ENCODE measurements around the gene DCANP1. TPM values are rescaled to one million over a fixed set of nuclear protein-coding genes. Genes with fewer than 3 reads are reported as not detected.

DCANP1 gene
- total and polyA plus RNA-seq, 4 donors = 0.05 TPM; not detected in 3

DNA sequence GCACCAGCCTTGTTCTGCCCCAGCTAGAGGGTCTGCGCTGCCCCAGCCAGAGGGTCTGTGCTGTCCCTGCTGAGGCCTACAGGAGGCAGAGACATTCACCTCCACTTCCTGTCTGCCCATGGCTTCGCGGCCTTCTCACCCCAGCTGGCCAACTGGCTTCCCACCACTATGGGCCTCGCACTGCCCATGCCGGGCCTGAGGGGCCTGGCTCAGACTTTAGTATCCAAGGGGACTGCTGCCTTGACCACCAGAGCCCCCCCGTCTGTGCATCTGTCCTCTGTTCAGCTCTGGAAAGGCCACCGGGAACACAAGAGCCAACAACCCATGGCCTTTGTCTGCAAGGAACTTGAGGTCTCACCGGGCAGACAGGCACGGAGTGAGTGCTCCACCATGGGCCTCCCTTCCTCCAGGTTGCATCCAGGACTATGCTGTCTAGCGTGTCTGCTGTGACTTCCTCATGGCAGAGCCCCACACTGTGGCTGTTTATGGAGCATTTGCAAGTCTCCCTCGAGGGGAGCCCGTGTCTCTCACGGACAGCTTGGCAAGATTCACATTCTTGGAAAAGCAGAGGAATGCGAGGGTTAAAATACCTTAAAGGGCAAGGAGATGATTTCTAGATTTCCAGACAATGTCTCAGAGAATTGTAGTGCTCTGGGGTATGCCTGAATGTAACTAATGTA is 1.7 kb downstream of the DCANP1 start:
- H3K9me3 ChIP-seq (ENCODE audit: control insufficient read depth in 4 of 4, low read length in 3 of 4) = peaks cover 0 to 4% (median 1%) of the 10 kb centered on the region in 4 donors

More for the DNA sequence above, 1.7 kb downstream of the DCANP1 start:
- no peak overlapping the region for H3K9ac ChIP-seq (ENCODE audit: low read depth in 1 of 2, low read length in 2 of 2)
- no peaks in the 10 kb centered on the region for H3K4me1 ChIP-seq (ENCODE audit: control insufficient read depth in 4 of 4, insufficient read depth in 4 of 4, low read length in 3 of 4)
- H3K4me3 ChIP-seq (ENCODE audit: low read depth in 1 of 3, low read length in 3 of 3) = no peak overlapping the region
- H3K27me3 ChIP-seq (ENCODE audit: control insufficient read depth in 4 of 4, insufficient read depth in 4 of 4, low read length in 3 of 4) = no peaks in the 10 kb centered on the region
- 87% methylated on average over 14 of the region's 14 CpGs for WGBS
- H3K27ac ChIP-seq (ENCODE audit: low read depth in 1 of 2, low read length in 2 of 2) = no peak overlapping the region
- no peak for DNase-seq (ENCODE audit: low spot score)
- H3K36me3 ChIP-seq (ENCODE audit: control insufficient read depth in 4 of 4, insufficient read depth in 3 of 4, low read depth in 1 of 4, low read length in 3 of 4) = no peaks in the 10 kb centered on the region
- TF ChIP-seq SP1 (IDR thresholded peaks at IDR 0.05) = no peak
- TF ChIP-seq, protein P1, sequence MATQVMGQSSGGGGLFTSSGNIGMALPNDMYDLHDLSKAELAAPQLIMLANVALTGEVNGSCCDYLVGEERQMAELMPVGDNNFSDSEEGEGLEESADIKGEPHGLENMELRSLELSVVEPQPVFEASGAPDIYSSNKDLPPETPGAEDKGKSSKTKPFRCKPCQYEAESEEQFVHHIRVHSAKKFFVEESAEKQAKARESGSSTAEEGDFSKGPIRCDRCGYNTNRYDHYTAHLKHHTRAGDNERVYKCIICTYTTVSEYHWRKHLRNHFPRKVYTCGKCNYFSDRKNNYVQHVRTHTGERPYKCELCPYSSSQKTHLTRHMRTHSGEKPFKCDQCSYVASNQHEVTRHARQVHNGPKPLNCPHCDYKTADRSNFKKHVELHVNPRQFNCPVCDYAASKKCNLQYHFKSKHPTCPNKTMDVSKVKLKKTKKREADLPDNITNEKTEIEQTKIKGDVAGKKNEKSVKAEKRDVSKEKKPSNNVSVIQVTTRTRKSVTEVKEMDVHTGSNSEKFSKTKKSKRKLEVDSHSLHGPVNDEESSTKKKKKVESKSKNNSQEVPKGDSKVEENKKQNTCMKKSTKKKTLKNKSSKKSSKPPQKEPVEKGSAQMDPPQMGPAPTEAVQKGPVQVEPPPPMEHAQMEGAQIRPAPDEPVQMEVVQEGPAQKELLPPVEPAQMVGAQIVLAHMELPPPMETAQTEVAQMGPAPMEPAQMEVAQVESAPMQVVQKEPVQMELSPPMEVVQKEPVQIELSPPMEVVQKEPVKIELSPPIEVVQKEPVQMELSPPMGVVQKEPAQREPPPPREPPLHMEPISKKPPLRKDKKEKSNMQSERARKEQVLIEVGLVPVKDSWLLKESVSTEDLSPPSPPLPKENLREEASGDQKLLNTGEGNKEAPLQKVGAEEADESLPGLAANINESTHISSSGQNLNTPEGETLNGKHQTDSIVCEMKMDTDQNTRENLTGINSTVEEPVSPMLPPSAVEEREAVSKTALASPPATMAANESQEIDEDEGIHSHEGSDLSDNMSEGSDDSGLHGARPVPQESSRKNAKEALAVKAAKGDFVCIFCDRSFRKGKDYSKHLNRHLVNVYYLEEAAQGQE (IDR thresholded peaks at IDR 0.05) = no peak
- no peak for TF ChIP-seq HNF4G (IDR thresholded peaks at IDR 0.05)
- TF ChIP-seq HNF4A (conservative IDR thresholded peaks at IDR 0.05) = no peak
- no peak for TF ChIP-seq RXRA (IDR thresholded peaks at IDR 0.05)
- TF ChIP-seq FOXA2 (IDR thresholded peaks at IDR 0.05) = no peak
- no peak for TF ChIP-seq FOXA1 (IDR thresholded peaks at IDR 0.05)
- TF ChIP-seq JUND (IDR thresholded peaks at IDR 0.05) = no peak
- no peak for TF ChIP-seq EGR1 (IDR thresholded peaks at IDR 0.05; ENCODE audit: low read depth in 2 of 2)
- TF ChIP-seq, protein P2, sequence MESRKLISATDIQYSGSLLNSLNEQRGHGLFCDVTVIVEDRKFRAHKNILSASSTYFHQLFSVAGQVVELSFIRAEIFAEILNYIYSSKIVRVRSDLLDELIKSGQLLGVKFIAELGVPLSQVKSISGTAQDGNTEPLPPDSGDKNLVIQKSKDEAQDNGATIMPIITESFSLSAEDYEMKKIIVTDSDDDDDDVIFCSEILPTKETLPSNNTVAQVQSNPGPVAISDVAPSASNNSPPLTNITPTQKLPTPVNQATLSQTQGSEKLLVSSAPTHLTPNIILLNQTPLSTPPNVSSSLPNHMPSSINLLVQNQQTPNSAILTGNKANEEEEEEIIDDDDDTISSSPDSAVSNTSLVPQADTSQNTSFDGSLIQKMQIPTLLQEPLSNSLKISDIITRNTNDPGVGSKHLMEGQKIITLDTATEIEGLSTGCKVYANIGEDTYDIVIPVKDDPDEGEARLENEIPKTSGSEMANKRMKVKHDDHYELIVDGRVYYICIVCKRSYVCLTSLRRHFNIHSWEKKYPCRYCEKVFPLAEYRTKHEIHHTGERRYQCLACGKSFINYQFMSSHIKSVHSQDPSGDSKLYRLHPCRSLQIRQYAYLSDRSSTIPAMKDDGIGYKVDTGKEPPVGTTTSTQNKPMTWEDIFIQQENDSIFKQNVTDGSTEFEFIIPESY (IDR thresholded peaks at IDR 0.05) = no peak
- no peak for TF ChIP-seq GABPA (IDR thresholded peaks at IDR 0.05 in 1 of 2, conservative IDR thresholded peaks at IDR 0.05 in 1 of 2)
- TF ChIP-seq, protein P3, sequence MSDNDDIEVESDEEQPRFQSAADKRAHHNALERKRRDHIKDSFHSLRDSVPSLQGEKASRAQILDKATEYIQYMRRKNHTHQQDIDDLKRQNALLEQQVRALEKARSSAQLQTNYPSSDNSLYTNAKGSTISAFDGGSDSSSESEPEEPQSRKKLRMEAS (IDR thresholded peaks at IDR 0.05) = no peak
- no peak for TF ChIP-seq ATF3 (IDR thresholded peaks at IDR 0.05)
- TF ChIP-seq, protein P4, sequence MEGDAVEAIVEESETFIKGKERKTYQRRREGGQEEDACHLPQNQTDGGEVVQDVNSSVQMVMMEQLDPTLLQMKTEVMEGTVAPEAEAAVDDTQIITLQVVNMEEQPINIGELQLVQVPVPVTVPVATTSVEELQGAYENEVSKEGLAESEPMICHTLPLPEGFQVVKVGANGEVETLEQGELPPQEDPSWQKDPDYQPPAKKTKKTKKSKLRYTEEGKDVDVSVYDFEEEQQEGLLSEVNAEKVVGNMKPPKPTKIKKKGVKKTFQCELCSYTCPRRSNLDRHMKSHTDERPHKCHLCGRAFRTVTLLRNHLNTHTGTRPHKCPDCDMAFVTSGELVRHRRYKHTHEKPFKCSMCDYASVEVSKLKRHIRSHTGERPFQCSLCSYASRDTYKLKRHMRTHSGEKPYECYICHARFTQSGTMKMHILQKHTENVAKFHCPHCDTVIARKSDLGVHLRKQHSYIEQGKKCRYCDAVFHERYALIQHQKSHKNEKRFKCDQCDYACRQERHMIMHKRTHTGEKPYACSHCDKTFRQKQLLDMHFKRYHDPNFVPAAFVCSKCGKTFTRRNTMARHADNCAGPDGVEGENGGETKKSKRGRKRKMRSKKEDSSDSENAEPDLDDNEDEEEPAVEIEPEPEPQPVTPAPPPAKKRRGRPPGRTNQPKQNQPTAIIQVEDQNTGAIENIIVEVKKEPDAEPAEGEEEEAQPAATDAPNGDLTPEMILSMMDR (IDR thresholded peaks at IDR 0.05; ENCODE audit: low read depth, low read length, missing input control) = no peak
- no peak for TF ChIP-seq NR2F2 (IDR thresholded peaks at IDR 0.05)
- TF ChIP-seq YY1 (IDR thresholded peaks at IDR 0.05) = no peak
- no peak for TF ChIP-seq TAF1 (conservative IDR thresholded peaks at IDR 0.05)
- no peak for TF ChIP-seq RAD21 (IDR thresholded peaks at IDR 0.05)
